Neural cell (in vitro differentiated cells): ENCODE measurements around the gene PTGR3. TPM values are rescaled to one million over a fixed set of nuclear protein-coding genes. Genes with fewer than 3 reads are reported as not detected.

Experiments used
- H2AFZ ChIP-seq: fragments of 200-600, 300-800 bp; sonication (generic), shearing (Covaris generic); 2 replicates; pipeline ENCODE4 v1.6.0; 2014; ENCODE audit warnings: low read depth, mild to moderate bottlenecking, antibody characterized with exemption, low read length, moderate library complexity
- H3F3A ChIP-seq: fragments of 200-600 bp; shearing (Covaris generic); 2 replicates; pipeline ENCODE4 v1.6.1; 2016; ENCODE audit warnings: mild to moderate bottlenecking, moderate library complexity, mixed read lengths, antibody characterized with exemption, low read length; ENCODE audit not compliant: insufficient read depth, poor library complexity, severe bottlenecking
- H3K27ac ChIP-seq: fragments of 200-600, 300-800 bp; sonication (generic), shearing (Covaris generic); 2 replicates; pipeline ENCODE4 v1.5.1; 2014; ENCODE audit warnings: mild to moderate bottlenecking, low read length, moderate library complexity
- H3K27me3 ChIP-seq: fragments of 300-800, 200-600 bp; sonication (generic), shearing (Covaris generic); 2 replicates; pipeline ENCODE4 v1.6.0; 2014; ENCODE audit warnings: mild to moderate bottlenecking, low read depth, low read length, moderate library complexity; ENCODE audit not compliant: insufficient read depth
- H3K36me3 ChIP-seq: fragments of 300-800, 200-600 bp; sonication (generic), shearing (Covaris generic); 2 replicates; pipeline ENCODE4 v1.5.1; 2014; ENCODE audit warnings: mild to moderate bottlenecking, antibody characterized with exemption, low read length, moderate library complexity; ENCODE audit not compliant: insufficient read depth
- H3K4me2 ChIP-seq: fragments of 300-800, 200-600 bp; sonication (generic), shearing (Covaris generic); 2 replicates; pipeline ENCODE4 v1.6.0; 2014; ENCODE audit warnings: mild to moderate bottlenecking, low read length
- H3K4me3 ChIP-seq: fragments of 300-800, 200-600 bp; sonication (generic), shearing (Covaris generic); 2 replicates; pipeline ENCODE4 v1.5.1; 2014; ENCODE audit warnings: mild to moderate bottlenecking, low read length, moderate library complexity
- H3K79me2 ChIP-seq: fragments of 200-600 bp; shearing (Covaris generic); replicated peaks from 2 replicates; pipeline ENCODE4 v1.6.0; 2014; ENCODE audit warnings: mild to moderate bottlenecking, low read length, moderate library complexity; ENCODE audit not compliant: insufficient read depth
- H3K9ac ChIP-seq: fragments of 300-800, 200-600 bp; sonication (generic), shearing (Covaris generic); 2 replicates; pipeline ENCODE4 v1.6.1; 2016; ENCODE audit warnings: mild to moderate bottlenecking, low read length, mixed read lengths
- H3K9me2 ChIP-seq: fragments of 200-600 bp; shearing (Covaris generic); 2 replicates; pipeline ENCODE4 v1.6.1; 2016; ENCODE audit warnings: mild to moderate bottlenecking, low read length, mixed read lengths; ENCODE audit not compliant: insufficient read depth
- H3K9me3 ChIP-seq: fragments of 200-600, 300-800 bp; sonication (generic), shearing (Covaris generic); 2 replicates; pipeline ENCODE4 v1.6.1; 2016; ENCODE audit warnings: mild to moderate bottlenecking, mixed run types, low read length, moderate library complexity, mixed read lengths
- H4K20me1 ChIP-seq: fragments of 200-600 bp; shearing (Covaris generic); 2 replicates; pipeline ENCODE4 v1.6.1; 2016; ENCODE audit warnings: mild to moderate bottlenecking, mixed run types; ENCODE audit not compliant: insufficient read depth
- CTCF ChIP-seq: fragments of 450-650 bp; IDR thresholded peaks from 2 replicates; pipeline ENCODE4 v1.5.1; 2014; ENCODE audit warnings: antibody characterized with exemption, mild to moderate bottlenecking, moderate library complexity; ENCODE audit not compliant: poor library complexity, severe bottlenecking
- EP300 ChIP-seq: fragments of 450-650 bp; conservative IDR thresholded peaks from 2 replicates; pipeline ENCODE4 v1.6.1; 2014; ENCODE audit warnings: antibody characterized with exemption, mild to moderate bottlenecking, moderate library complexity; ENCODE audit not compliant: poor library complexity, severe bottlenecking
- EZH2 ChIP-seq: fragments of 200-600, 300-800 bp; shearing (Covaris generic), sonication (generic); IDR thresholded peaks from 2 replicates; pipeline ENCODE4 v1.6.1; 2014; ENCODE audit warnings: antibody characterized with exemption, low read length, borderline replicate concordance, mild to moderate bottlenecking; ENCODE audit not compliant: insufficient read depth, poor library complexity, severe bottlenecking
- MXI1 ChIP-seq: fragments of 450-650 bp; conservative IDR thresholded peaks from 2 replicates; pipeline ENCODE4 v1.6.1; 2014; ENCODE audit warnings: antibody characterized with exemption, mild to moderate bottlenecking; ENCODE audit not compliant: poor library complexity, severe bottlenecking
- POLR2AphosphoS5 ChIP-seq: IDR thresholded peaks from 2 replicates; pipeline ENCODE4 v1.6.1; 2012
- RAD21 ChIP-seq: fragments of 450-650 bp; conservative IDR thresholded peaks from 2 replicates; pipeline ENCODE4 v1.6.1; 2014; ENCODE audit warnings: antibody characterized with exemption, mild to moderate bottlenecking, moderate library complexity
- REST ChIP-seq: IDR thresholded peaks from 2 replicates; pipeline ENCODE4 v1.6.1; 2012; ENCODE audit warnings: borderline replicate concordance
- SMC3 ChIP-seq: fragments of 450-650 bp; conservative IDR thresholded peaks from 2 replicates; pipeline ENCODE4 v1.6.1; 2014; ENCODE audit warnings: antibody characterized with exemption, mild to moderate bottlenecking, moderate library complexity; ENCODE audit not compliant: poor library complexity
- TAF1 ChIP-seq: IDR thresholded peaks from 2 replicates; pipeline ENCODE4 v1.6.1; 2012; ENCODE audit warnings: low read depth
- polyA plus RNA-seq: library from polyadenylated mRNA; depleted of rRNA; stranded (reverse); fragments of >200 nt; gene quantifications from 2 replicates; pipeline ENCODE4 v1.2.3, GENCODE V29; 2014

PTGR3 gene
- polyA plus RNA-seq, 1 donor from 2014 or later, result 5.9 TPM

GRCh38 chr18:75255094-75255493, 46.2 kb upstream of the PTGR3 start:
- no peaks in the 10 kb centered on the region for H3F3A ChIP-seq
- H3K9me2 ChIP-seq, result no peaks in the 10 kb centered on the region
- no peak overlapping the region for H3K9ac ChIP-seq
- no peak overlapping the region for H3K4me2 ChIP-seq
- no peak for TF ChIP-seq POLR2AphosphoS5
- no peak for TF ChIP-seq EZH2
- TF ChIP-seq TAF1, result no peak
- TF ChIP-seq EP300, result no peak
- no peak for TF ChIP-seq SMC3
- TF ChIP-seq CTCF, result no peak
- TF ChIP-seq RAD21, result no peak
- TF ChIP-seq REST, result no peak
- no peak for TF ChIP-seq MXI1
- no peaks in the 10 kb centered on the region for H3K79me2 ChIP-seq
- H3K4me3 ChIP-seq, result no peak overlapping the region
- H2AFZ ChIP-seq, result no peak overlapping the region
- H3K9me3 ChIP-seq, result no peaks in the 10 kb centered on the region
- H3K36me3 ChIP-seq, result no peaks in the 10 kb centered on the region
- no peaks in the 10 kb centered on the region for H4K20me1 ChIP-seq
- H3K27me3 ChIP-seq, result peaks cover 7% of the 10 kb centered on the region
- H3K27ac ChIP-seq, result no peak overlapping the region

DNA sequence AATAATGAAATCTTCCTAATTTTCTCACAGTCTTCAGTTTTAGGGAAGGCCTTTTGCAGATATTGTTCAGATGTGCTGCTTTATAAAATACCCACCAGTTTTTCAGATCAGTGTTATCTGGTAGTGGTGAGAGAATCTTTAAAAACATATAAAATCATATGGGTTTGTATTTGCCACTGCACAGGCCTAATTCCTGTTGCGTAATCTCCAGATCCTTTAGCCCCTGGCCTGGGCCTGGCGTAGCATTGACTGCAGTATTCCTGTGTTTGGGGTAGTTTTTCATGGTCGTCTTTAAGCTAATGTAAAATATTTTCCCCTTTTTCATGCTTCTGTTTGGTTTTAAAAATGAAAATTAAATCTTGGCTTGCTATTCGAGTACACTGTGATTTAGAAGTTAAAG, 44.8 kb upstream of the PTGR3 start:
- no peak overlapping the region for H3K9ac ChIP-seq
- H4K20me1 ChIP-seq, result no peaks in the 10 kb centered on the region
- no peak overlapping the region for H3K27ac ChIP-seq
- H3F3A ChIP-seq, result no peaks in the 10 kb centered on the region
- no peaks in the 10 kb centered on the region for H3K79me2 ChIP-seq
- H3K9me2 ChIP-seq, result no peaks in the 10 kb centered on the region
- H3K9me3 ChIP-seq, result no peaks in the 10 kb centered on the region
- no peak overlapping the region for H2AFZ ChIP-seq
- no peak for TF ChIP-seq EZH2
- no peak for TF ChIP-seq RAD21
- TF ChIP-seq POLR2AphosphoS5, result no peak
- no peak for TF ChIP-seq REST
- TF ChIP-seq EP300, result no peak
- no peak for TF ChIP-seq SMC3
- TF ChIP-seq MXI1, result no peak
- no peak for TF ChIP-seq CTCF
- TF ChIP-seq TAF1, result no peak
- H3K36me3 ChIP-seq, result no peaks in the 10 kb centered on the region
- peaks cover 7% of the 10 kb centered on the region for H3K27me3 ChIP-seq
- H3K4me2 ChIP-seq, result no peak overlapping the region
- no peak overlapping the region for H3K4me3 ChIP-seq
